ENCODE measurements around the gene CLCN6. TPM values are rescaled to one million over a fixed set of nuclear protein-coding genes. Genes with fewer than 3 reads are reported as not detected.

CLCN6 gene
- total RNA-seq, 1 experiment from 2014 or later: 48.1 TPM

DNA sequence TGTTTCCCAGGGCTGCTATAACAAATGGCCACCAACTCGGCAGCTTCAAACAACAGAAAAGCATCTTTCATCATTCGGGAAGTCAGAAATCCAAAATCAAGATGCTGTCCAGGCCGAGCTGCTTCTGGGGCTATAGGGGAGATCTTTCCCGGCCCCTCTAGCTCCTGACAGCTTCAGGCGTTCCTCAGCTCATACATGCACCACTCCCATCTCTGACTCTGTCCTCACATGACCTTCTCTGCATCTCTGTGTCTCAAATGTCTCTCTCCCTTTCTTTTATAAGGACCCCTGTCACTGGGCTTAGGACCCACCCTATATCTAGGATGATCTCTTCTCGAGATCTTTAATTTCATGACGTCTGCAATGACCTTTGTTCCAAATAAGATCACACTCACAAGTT is 66.6 kb downstream of the CLCN6 start:
- intact Hi-C loops (cut with micrococcal nuclease; ENCODE audit: unreplicated experiment): no loop called here
- POLR2A ChIA-PET (ENCODE audit: low non-redundant PET): no interaction called here
- no TSS peak for BruUV-seq (replicated peaks)
- no peaks in the 10 kb centered on the region for H3K4me1 ChIP-seq (ENCODE audit: insufficient read depth, low read length, poor library complexity, severe bottlenecking)
- no peak overlapping the region for H3K27ac ChIP-seq (ENCODE audit: low read depth, low read length, poor library complexity, severe bottlenecking)
- H3K4me3 ChIP-seq (ENCODE audit: low read depth, low read length, poor library complexity, severe bottlenecking): no peak overlapping the region
- peaks cover 70% of the 10 kb centered on the region for H3K27me3 ChIP-seq (replicated peaks; ENCODE audit: insufficient read depth, low read depth, low read length, poor library complexity)
- DNase-seq (ENCODE audit: low spot score): no peak
- TF ChIP-seq EZH2 (IDR thresholded peaks at IDR 0.05; ENCODE audit: borderline replicate concordance, low read depth, low read length, poor library complexity, severe bottlenecking): no peak
- TF ChIP-seq, protein P1, sequence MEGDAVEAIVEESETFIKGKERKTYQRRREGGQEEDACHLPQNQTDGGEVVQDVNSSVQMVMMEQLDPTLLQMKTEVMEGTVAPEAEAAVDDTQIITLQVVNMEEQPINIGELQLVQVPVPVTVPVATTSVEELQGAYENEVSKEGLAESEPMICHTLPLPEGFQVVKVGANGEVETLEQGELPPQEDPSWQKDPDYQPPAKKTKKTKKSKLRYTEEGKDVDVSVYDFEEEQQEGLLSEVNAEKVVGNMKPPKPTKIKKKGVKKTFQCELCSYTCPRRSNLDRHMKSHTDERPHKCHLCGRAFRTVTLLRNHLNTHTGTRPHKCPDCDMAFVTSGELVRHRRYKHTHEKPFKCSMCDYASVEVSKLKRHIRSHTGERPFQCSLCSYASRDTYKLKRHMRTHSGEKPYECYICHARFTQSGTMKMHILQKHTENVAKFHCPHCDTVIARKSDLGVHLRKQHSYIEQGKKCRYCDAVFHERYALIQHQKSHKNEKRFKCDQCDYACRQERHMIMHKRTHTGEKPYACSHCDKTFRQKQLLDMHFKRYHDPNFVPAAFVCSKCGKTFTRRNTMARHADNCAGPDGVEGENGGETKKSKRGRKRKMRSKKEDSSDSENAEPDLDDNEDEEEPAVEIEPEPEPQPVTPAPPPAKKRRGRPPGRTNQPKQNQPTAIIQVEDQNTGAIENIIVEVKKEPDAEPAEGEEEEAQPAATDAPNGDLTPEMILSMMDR (conservative IDR thresholded peaks at IDR 0.05; ENCODE audit: low read depth, low read length): no peak
- H3K36me3 ChIP-seq (ENCODE audit: insufficient read depth, low read length, poor library complexity, severe bottlenecking): no peaks in the 10 kb centered on the region
- no peaks in the 10 kb centered on the region for H3K9me3 ChIP-seq (ENCODE audit: low read depth, low read length, poor library complexity, severe bottlenecking)
- CTCF ChIA-PET: no interaction called here

DNA sequence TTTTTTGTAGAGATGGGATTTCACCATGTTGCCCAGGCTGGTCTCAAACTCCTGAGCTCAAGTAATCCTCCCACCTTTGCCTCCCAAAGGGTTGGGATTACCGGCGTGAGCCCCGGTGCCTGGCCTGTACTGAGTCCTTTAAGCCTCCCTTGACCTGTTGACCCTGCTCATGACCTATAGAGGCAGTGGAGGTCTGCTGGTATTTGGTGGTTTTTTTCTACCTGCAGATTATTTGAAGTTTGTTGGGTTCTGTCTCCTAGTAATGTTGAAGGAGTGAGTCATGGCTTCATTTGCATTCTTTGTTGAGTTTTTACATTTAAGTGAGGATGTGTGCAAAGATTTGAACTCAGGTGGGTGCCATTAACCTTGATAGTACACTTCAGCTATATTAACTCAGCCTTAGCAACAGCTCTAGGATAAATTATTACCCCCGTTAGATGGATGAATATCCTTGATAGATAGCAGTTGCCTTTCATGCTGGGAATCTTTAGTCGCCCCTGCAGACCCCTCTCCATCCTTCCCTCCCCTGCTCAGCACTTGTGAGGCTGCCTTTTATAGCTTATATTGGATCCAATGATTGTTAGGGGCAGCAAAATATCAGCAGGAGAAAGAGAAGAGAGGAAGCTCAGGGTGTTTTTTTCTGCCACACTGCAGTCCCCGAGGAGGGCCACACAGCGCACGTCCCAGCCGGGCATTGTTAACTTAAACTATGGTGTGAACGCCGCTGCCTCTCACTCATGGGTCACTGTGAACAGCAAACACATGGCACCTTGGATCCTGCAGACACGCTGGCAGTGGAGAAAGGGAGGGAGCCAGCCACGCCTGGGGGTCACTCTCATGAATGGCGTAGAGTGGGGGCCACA is 67.6 kb downstream of the CLCN6 start:
- H3K27me3 ChIP-seq (replicated peaks; ENCODE audit: insufficient read depth, low read depth, low read length, poor library complexity): peaks cover 77% of the 10 kb centered on the region
- ChIA-PET CTCF (interaction anchor here (0.6 kb wide), 1 partner anchor 26 kb away, joined by 7 read pairs; the partner anchor contains the start of gene NPPA), POLR2A (ENCODE audit: low non-redundant PET) (interaction anchor here (0.6 kb wide), 1 partner anchor 16 kb away, joined by 3 read pairs; no protein-coding TSS in a partner anchor)
- BruUV-seq (replicated peaks): no TSS peak
- no peak for TF ChIP-seq EZH2 (IDR thresholded peaks at IDR 0.05; ENCODE audit: borderline replicate concordance, low read depth, low read length, poor library complexity, severe bottlenecking)
- TF ChIP-seq, protein P1 (conservative IDR thresholded peaks at IDR 0.05; ENCODE audit: low read depth, low read length): no peak
- no peaks in the 10 kb centered on the region for H3K4me1 ChIP-seq (ENCODE audit: insufficient read depth, low read length, poor library complexity, severe bottlenecking)
- H3K9me3 ChIP-seq (ENCODE audit: low read depth, low read length, poor library complexity, severe bottlenecking): no peaks in the 10 kb centered on the region
- intact Hi-C loops (cut with micrococcal nuclease; ENCODE audit: unreplicated experiment): no loop called here
- no peaks in the 10 kb centered on the region for H3K36me3 ChIP-seq (ENCODE audit: insufficient read depth, low read length, poor library complexity, severe bottlenecking)
- H3K27ac ChIP-seq (ENCODE audit: low read depth, low read length, poor library complexity, severe bottlenecking): no peak overlapping the region
- H3K4me3 ChIP-seq (ENCODE audit: low read depth, low read length, poor library complexity, severe bottlenecking): no peak overlapping the region
- DNase-seq (ENCODE audit: low spot score): no peak

DNA sequence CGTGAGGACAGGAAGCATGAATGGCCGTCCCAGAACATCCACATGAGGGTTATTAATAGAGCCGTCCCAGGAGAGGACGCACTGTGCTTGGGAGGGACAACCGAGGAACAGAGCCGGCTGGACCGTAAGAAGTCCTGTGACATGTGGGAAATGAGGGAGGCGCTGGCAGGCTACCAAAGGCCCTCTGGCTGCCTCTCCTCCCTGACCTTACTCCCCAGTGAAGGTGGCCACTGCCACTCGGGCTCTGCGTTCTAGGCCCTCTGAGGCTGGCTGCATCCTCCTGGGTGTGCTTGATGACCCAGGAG is 68.2 kb downstream of the CLCN6 start:
- DNase-seq (ENCODE audit: low spot score): no peak
- intact Hi-C loops (cut with micrococcal nuclease; ENCODE audit: unreplicated experiment): no loop called here
- H3K4me1 ChIP-seq (ENCODE audit: insufficient read depth, low read length, poor library complexity, severe bottlenecking): no peaks in the 10 kb centered on the region
- no peak overlapping the region for H3K4me3 ChIP-seq (ENCODE audit: low read depth, low read length, poor library complexity, severe bottlenecking)
- ChIA-PET CTCF (no interaction called here), POLR2A (ENCODE audit: low non-redundant PET) (interaction anchor here (0.6 kb wide), 1 partner anchor 16 kb away, joined by 3 read pairs; no protein-coding TSS in a partner anchor)
- peaks cover 76% of the 10 kb centered on the region for H3K27me3 ChIP-seq (replicated peaks; ENCODE audit: insufficient read depth, low read depth, low read length, poor library complexity)
- no TSS peak for BruUV-seq (replicated peaks)
- no peaks in the 10 kb centered on the region for H3K36me3 ChIP-seq (ENCODE audit: insufficient read depth, low read length, poor library complexity, severe bottlenecking)
- no peaks in the 10 kb centered on the region for H3K9me3 ChIP-seq (ENCODE audit: low read depth, low read length, poor library complexity, severe bottlenecking)
- TF ChIP-seq, protein P1 (conservative IDR thresholded peaks at IDR 0.05; ENCODE audit: low read depth, low read length): no peak
- no peak for TF ChIP-seq EZH2 (IDR thresholded peaks at IDR 0.05; ENCODE audit: borderline replicate concordance, low read depth, low read length, poor library complexity, severe bottlenecking)
- H3K27ac ChIP-seq (ENCODE audit: low read depth, low read length, poor library complexity, severe bottlenecking): no peak overlapping the region

Data from A673 (cell line).